ENCODE measurements around the gene HOXC12. TPM values are rescaled to one million over a fixed set of nuclear protein-coding genes. Genes with fewer than 3 reads are reported as not detected.

Gene HOXC12
- total RNA-seq, 1 experiment from 2014 or later: 5.1 TPM

DNA sequence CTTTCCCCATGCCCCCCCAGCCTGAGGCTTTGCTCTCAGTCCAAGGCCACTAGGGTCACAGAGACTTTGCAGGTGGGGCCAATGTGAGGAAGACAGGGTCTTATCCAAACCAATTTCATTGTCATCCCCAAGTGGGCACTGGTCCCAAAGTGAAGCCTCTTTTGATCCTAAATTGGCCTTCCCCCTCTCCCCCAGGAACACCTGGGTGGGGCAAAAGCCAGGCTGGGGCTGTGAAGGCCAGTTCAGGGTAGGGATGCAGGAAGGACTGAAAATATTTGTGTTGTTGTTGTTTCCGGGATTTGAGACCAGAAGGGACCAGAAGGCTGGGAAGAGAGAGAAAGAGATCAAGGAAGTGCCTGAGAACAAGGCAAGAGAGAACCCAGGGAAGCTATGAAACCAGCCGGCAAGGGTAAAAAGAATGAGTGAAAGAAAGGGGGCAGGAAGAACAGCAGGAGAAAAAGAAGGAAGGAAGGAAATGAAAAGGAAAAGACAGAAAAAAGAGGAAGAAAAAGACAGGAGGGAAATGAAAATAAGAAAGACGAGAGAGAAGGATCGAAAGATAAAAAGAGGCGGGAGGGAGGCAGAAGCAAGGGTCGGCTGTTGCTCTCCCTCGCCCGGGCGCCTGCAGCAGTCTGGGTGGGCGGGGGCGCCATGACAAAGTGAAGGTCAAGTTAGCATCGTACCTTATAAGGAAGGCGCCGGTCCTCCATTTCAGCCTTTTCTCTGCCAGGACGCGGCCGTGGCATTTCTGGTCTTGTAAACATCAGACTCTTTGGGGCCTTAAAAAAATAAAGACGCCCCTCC lies 10.8 kb downstream of the HOXC12 start:
- ChIA-PET CTCF (no interaction called here), POLR2A (interaction anchor here (0.6 kb wide), 2 partner anchors 15 to 350 kb away, joined by 3 to 7 read pairs; no protein-coding TSS in a partner anchor)
- Histone ChIP-seq H3K27me3 (ENCODE audit: control insufficient read depth, insufficient read depth, low read length) (no peaks in the 10 kb centered on the region), H3K27ac (ENCODE audit: low read length) (peak overlapping the region; percentile 100), H3K4me1 (ENCODE audit: control insufficient read depth, insufficient read depth, low read length) (peaks cover 79% of the 10 kb centered on the region), H3K9me3 (ENCODE audit: control insufficient read depth, insufficient read depth, low read depth, low read length) (no peaks in the 10 kb centered on the region), H3K36me3 (ENCODE audit: control insufficient read depth, insufficient read depth, low read length) (peaks cover 4% of the 10 kb centered on the region; the same call in 1 of the 2 replicates), H3K4me3 (ENCODE audit: low read depth in 2 of 2, low read length in 2 of 2) (no peak overlapping the region)
- TF ChIP-seq POLR2AphosphoS5 (IDR thresholded peaks at IDR 0.05; ENCODE audit: low read depth, low read length): no peak
- TF ChIP-seq CTCF (IDR thresholded peaks at IDR 0.05): no peak
- no peak for TF ChIP-seq TCF7L2 (IDR thresholded peaks at IDR 0.05; ENCODE audit: low read depth, low read length)
- TF ChIP-seq, protein P1, sequence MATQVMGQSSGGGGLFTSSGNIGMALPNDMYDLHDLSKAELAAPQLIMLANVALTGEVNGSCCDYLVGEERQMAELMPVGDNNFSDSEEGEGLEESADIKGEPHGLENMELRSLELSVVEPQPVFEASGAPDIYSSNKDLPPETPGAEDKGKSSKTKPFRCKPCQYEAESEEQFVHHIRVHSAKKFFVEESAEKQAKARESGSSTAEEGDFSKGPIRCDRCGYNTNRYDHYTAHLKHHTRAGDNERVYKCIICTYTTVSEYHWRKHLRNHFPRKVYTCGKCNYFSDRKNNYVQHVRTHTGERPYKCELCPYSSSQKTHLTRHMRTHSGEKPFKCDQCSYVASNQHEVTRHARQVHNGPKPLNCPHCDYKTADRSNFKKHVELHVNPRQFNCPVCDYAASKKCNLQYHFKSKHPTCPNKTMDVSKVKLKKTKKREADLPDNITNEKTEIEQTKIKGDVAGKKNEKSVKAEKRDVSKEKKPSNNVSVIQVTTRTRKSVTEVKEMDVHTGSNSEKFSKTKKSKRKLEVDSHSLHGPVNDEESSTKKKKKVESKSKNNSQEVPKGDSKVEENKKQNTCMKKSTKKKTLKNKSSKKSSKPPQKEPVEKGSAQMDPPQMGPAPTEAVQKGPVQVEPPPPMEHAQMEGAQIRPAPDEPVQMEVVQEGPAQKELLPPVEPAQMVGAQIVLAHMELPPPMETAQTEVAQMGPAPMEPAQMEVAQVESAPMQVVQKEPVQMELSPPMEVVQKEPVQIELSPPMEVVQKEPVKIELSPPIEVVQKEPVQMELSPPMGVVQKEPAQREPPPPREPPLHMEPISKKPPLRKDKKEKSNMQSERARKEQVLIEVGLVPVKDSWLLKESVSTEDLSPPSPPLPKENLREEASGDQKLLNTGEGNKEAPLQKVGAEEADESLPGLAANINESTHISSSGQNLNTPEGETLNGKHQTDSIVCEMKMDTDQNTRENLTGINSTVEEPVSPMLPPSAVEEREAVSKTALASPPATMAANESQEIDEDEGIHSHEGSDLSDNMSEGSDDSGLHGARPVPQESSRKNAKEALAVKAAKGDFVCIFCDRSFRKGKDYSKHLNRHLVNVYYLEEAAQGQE (IDR thresholded peaks at IDR 0.05; ENCODE audit: insufficient read depth in 1 of 2, low read depth in 2 of 2, low read length in 1 of 2): no peak
- no peak for TF ChIP-seq SIN3A (IDR thresholded peaks at IDR 0.05; ENCODE audit: borderline replicate concordance, insufficient read depth, low read depth, low read length)
- DNase-seq (ENCODE audit: low read depth, low spot score) (no peak), ATAC-seq (no peak)
- intact Hi-C loops (cut with micrococcal nuclease; ENCODE audit: unreplicated experiment) (no loop called here), in situ Hi-C loops (cut with HindIII; ENCODE audit: low pct_unique_long_range_greater_than_20kb, low sequenced_read_pairs) (no loop called here)
- no TSS peak for BruUV-seq (replicated peaks)

DNA sequence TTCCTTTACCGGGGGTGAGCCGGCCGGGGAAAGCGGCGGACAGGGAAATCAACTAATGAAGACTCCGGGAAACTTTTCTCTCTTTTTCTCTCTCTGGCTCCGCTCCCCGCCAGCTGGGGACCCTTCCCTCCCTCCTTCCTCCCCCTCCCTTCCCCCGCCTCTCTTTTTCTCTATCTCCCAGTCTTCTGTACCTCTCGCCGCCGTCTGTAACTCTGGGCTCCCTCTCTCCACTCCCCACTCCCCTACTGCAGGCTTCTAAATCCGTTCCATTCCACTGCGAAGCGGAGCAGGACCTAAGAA lies 11.3 kb downstream of the HOXC12 start:
- Histone ChIP-seq H3K27me3 (ENCODE audit: control insufficient read depth, insufficient read depth, low read length) (no peaks in the 10 kb centered on the region), H3K36me3 (ENCODE audit: control insufficient read depth, insufficient read depth, low read length) (peaks cover 4% of the 10 kb centered on the region; the same call in 1 of the 2 replicates), H3K9me3 (ENCODE audit: control insufficient read depth, insufficient read depth, low read depth, low read length) (no peaks in the 10 kb centered on the region), H3K4me3 (ENCODE audit: low read depth in 2 of 2, low read length in 2 of 2) (no peak overlapping the region), H3K4me1 (ENCODE audit: control insufficient read depth, insufficient read depth, low read length) (peaks cover 84% of the 10 kb centered on the region), H3K27ac (ENCODE audit: low read length) (peak overlapping the region; percentile 100)
- ChIA-PET POLR2A (interaction anchor here (0.6 to 1.1 kb wide), 2 partner anchors 14 to 349 kb away, joined by 5 to 7 read pairs; no protein-coding TSS in a partner anchor), CTCF (no interaction called here)
- DNase-seq (ENCODE audit: low read depth, low spot score): no peak
- no peak for ATAC-seq
- intact Hi-C loops (cut with micrococcal nuclease; ENCODE audit: unreplicated experiment): no loop called here
- in situ Hi-C loops (cut with HindIII; ENCODE audit: low pct_unique_long_range_greater_than_20kb, low sequenced_read_pairs): no loop called here
- no TSS peak for BruUV-seq (replicated peaks)
- TF ChIP-seq SIN3A (IDR thresholded peaks at IDR 0.05; ENCODE audit: borderline replicate concordance, insufficient read depth, low read depth, low read length) (no peak), CTCF (IDR thresholded peaks at IDR 0.05) (no peak), POLR2AphosphoS5 (IDR thresholded peaks at IDR 0.05; ENCODE audit: low read depth, low read length) (no peak), TCF7L2 (IDR thresholded peaks at IDR 0.05; ENCODE audit: low read depth, low read length) (no peak)
- TF ChIP-seq, protein P1 (IDR thresholded peaks at IDR 0.05; ENCODE audit: insufficient read depth in 1 of 2, low read depth in 2 of 2, low read length in 1 of 2): no peak

All from Panc1 (cell line).